Adrenal gland (tissue), 5 donors: ENCODE measurements around the gene TGOLN2.

ENCODE experiments used
- CTCF ChIP-seq, 6 experiments: fragments of 450-650 bp in 4 of 6; fragments of 200-600 bp in 2 of 6; sonication (generic) in 1 of 6; IDR thresholded peaks; 1 replicate in 5 of 6; 2 replicates in 1 of 6; pipeline versions ENCODE4 v1.5.1 to v1.8.0; 2016 to 2021; ENCODE audit warnings: antibody characterized with exemption in 6 of 6, mild to moderate bottlenecking in 2 of 6, moderate library complexity in 1 of 6
- POLR2A ChIP-seq, 2 donors: fragments of 450-650 bp; IDR thresholded peaks; one replicate each; pipeline ENCODE4 v1.6.1; 2017; ENCODE audit warnings: antibody characterized with exemption in 2 of 2, mild to moderate bottlenecking in 2 of 2, moderate library complexity in 1 of 2
- donor health status: DM: no; HTN: no; CAD: no.

GRCh38 chr2:85377083-85377482 lies 49.3 kb upstream of the TGOLN2 start:
- no peak for TF ChIP-seq POLR2A (IDR thresholded peaks at IDR 0.05)
- no peak for TF ChIP-seq CTCF (IDR thresholded peaks at IDR 0.05)
